Skeletal muscle tissue (tissue), 4 donors: ENCODE results near the gene AKR1B15. TPM values are rescaled to one million over a fixed set of nuclear protein-coding genes. Genes with fewer than 3 reads are reported as not detected.

Experiments used
- H3K27ac ChIP-seq: one replicate; pipeline ENCODE4 v1.7.0; 2013; ENCODE audit warnings: mild to moderate bottlenecking, low read depth, low read length, inconsistent platforms
- H3K27me3 ChIP-seq, 3 donors: one replicate each; pipeline ENCODE4 v1.7.0; 2013; ENCODE audit warnings: low read length in 3 of 3; ENCODE audit not compliant: control insufficient read depth in 3 of 3, insufficient read depth in 3 of 3
- H3K36me3 ChIP-seq, 3 donors: one replicate each; pipeline ENCODE4 v1.7.0; 2013; ENCODE audit warnings: low read length in 3 of 3; ENCODE audit not compliant: control insufficient read depth in 3 of 3, insufficient read depth in 3 of 3
- H3K4me1 ChIP-seq, 3 donors: one replicate each; pipeline ENCODE4 v1.7.0; 2013; ENCODE audit warnings: low read length in 3 of 3, mild to moderate bottlenecking in 3 of 3; ENCODE audit not compliant: control insufficient read depth in 3 of 3, insufficient read depth in 3 of 3
- H3K4me3 ChIP-seq, 3 donors: one replicate each; pipeline ENCODE4 v1.7.0; 2013; ENCODE audit warnings: low read length in 3 of 3
- H3K9ac ChIP-seq, 3 donors: one replicate each; pipeline ENCODE4 v1.7.0; 2013; ENCODE audit warnings: low read length in 3 of 3, mild to moderate bottlenecking in 3 of 3, moderate library complexity in 2 of 3, low read depth in 1 of 3
- H3K9me3 ChIP-seq, 3 donors: one replicate each; pipeline ENCODE4 v1.7.0; 2013; ENCODE audit warnings: low read length in 3 of 3; ENCODE audit not compliant: control insufficient read depth in 3 of 3
- total RNA-seq: library from RNA; depleted of rRNA; stranded (reverse); fragments of >200 nt; gene quantifications from one replicate; pipeline ENCODE4 v1.2.3, GENCODE V29; 2014
- donor health status: Osteomylitis.

The AKR1B15 gene
- total RNA-seq, 1 donor from 2014 or later: under 0.01 TPM

DNA sequence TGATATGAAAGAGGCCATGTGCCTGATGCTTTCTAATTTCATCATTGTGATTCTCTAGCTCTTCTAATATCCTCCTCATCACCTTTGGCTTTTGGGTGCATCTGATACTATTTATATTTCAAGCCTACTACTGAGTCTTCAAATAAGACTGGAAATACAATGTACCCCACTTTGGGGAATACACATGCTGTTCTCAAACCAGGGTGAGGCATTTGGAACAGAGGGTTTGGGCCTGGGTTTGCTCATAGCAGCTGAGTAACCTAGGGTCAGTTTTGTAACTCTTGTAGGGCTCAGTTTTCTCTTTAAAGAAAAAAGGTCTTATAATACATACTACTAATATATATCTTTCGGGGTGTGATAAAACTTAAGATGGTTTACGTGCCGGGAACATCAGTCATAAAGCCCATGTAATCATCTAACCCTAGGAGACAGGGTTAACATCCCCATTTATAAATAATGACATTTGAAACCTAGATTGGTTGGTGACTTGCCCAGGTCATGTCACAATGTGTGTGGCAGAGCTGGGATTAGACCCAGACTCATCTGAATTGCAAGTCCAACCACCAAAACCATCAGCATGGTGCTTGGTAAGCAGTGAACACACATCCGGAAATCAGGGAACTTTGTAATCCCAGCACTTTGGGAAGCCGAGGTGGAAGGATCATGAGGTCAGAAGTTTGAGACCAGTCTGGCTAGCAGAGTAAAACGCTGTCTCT, 23.0 kb downstream of the AKR1B15 start:
- Histone ChIP-seq H3K36me3 (no peaks in the 10 kb centered on the region), H3K4me1 (peaks cover 0 to 5% (median 0%) of the 10 kb centered on the region in 3 donors), H3K9ac (no peak overlapping the region), H3K27me3 (no peaks in the 10 kb centered on the region), H3K9me3 (no peaks in the 10 kb centered on the region), H3K4me3 (no peak overlapping the region), H3K27ac (no peak overlapping the region)

DNA sequence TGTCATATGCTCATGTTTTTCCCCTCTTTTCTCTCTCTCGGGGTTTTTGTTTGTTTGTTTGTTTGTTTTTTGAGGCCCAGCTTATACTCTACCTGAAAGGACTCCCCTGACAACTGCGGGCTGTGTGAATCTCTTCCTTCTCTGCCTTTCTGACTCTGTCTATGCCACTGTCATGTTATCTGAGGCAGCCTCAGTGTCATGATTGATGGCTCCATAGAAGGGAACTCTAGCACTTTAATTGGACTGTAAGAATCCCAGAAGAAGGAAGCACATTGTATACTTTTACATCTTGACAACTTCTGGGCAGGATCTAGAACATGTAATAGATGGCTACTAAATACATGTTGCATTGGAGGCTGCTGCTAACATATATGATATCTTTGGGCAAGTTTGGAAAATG, 25.4 kb downstream of the AKR1B15 start:
- no peaks in the 10 kb centered on the region for H3K9me3 ChIP-seq
- H3K27ac ChIP-seq: no peak overlapping the region
- no peak overlapping the region for H3K4me3 ChIP-seq
- H3K9ac ChIP-seq: no peak overlapping the region
- peaks cover 0 to 5% (median 0%) of the 10 kb centered on the region in 3 donors for H3K4me1 ChIP-seq
- H3K27me3 ChIP-seq: no peaks in the 10 kb centered on the region
- no peaks in the 10 kb centered on the region for H3K36me3 ChIP-seq

DNA sequence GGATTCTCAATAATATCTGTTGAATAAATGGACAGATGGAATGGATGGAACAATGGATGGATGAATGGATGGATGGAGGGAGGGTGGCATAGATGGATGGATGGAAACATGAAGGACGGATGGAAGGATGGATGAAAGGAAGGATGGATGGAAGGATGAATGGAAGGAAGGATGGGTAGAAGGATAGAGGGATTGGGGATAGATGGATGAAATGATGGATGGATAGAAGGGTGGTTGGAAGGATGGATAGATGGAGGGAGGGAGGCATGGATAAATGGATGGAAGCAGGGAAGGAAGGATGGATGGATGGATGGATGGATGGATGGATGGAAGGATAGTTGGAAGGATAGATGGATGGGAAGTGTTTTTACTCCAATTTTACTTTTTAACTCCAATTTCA, 35.4 kb downstream of the AKR1B15 start:
- H3K36me3 ChIP-seq: no peaks in the 10 kb centered on the region
- H3K4me3 ChIP-seq: no peak overlapping the region
- no peak overlapping the region for H3K9ac ChIP-seq
- H3K27me3 ChIP-seq: no peaks in the 10 kb centered on the region
- H3K9me3 ChIP-seq: no peaks in the 10 kb centered on the region
- no peaks in the 10 kb centered on the region for H3K4me1 ChIP-seq
- no peak overlapping the region for H3K27ac ChIP-seq

DNA sequence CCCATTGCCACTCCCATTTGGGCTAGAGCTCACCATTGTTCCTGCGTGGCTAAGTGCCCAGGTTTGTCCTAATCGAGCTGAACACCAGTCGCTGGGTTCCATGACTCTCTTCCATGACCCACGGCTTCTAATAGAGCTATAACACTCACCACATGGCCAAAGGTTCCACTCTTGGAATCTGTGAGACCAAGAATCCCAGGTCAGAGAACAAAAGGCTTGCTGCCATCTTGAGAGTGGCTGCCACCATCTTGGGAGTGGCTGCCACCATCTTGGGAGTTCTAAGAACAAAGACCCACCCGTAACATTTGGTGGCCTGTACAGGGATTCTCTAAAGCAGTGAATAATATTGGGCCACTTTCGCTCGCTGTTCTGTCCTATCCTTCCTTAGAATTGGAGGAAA, 37.0 kb downstream of the AKR1B15 start:
- H3K27ac ChIP-seq: no peak overlapping the region
- no peak overlapping the region for H3K9ac ChIP-seq
- H3K4me1 ChIP-seq: no peaks in the 10 kb centered on the region
- no peaks in the 10 kb centered on the region for H3K9me3 ChIP-seq
- H3K4me3 ChIP-seq: no peak overlapping the region
- H3K27me3 ChIP-seq: no peaks in the 10 kb centered on the region
- H3K36me3 ChIP-seq: no peaks in the 10 kb centered on the region

DNA sequence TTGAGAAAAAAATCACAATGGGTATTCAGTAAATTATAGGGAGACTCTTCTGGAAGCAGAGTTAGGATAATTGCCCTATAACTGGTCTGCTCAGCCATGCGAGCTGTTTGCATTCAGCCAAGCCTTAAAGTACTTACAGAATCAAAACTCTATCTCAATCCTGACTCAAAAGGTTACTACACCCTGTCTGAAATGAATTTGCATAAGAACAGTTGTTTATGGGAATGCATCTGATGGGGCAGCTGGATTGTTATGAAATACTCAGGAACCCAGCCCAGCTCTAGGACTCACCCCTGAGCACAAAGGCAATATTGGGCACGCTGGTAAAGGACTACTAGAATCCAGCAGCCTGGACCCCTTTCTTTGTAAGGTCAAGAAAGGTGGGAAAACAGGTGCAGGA, 38.8 kb downstream of the AKR1B15 start:
- Histone ChIP-seq H3K27ac (no peak overlapping the region), H3K36me3 (no peaks in the 10 kb centered on the region), H3K9ac (no peak overlapping the region), H3K9me3 (no peaks in the 10 kb centered on the region), H3K4me1 (no peaks in the 10 kb centered on the region), H3K4me3 (no peak overlapping the region), H3K27me3 (no peaks in the 10 kb centered on the region)

DNA sequence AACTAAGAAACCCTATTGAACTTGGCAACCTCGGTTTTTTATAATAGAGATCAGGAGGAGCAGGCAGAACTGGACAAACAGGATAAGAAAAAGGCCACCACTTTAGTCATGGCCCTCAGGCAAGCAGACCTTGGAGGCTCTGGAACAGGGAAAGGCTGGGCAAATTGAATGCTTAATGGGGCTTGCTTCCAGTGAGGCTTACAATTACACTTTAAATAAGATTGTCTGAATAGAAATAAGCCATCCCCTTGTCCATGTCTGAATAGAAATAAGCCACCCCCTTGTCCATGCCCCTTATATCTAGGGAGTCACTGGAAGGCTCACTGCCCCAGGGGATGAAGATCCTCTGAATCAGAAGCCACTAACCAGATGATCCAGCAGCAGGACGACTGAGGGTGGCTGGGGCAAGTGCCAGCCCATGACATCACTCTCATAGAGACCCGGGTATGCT, 40.6 kb downstream of the AKR1B15 start:
- H3K36me3 ChIP-seq: no peaks in the 10 kb centered on the region

DNA sequence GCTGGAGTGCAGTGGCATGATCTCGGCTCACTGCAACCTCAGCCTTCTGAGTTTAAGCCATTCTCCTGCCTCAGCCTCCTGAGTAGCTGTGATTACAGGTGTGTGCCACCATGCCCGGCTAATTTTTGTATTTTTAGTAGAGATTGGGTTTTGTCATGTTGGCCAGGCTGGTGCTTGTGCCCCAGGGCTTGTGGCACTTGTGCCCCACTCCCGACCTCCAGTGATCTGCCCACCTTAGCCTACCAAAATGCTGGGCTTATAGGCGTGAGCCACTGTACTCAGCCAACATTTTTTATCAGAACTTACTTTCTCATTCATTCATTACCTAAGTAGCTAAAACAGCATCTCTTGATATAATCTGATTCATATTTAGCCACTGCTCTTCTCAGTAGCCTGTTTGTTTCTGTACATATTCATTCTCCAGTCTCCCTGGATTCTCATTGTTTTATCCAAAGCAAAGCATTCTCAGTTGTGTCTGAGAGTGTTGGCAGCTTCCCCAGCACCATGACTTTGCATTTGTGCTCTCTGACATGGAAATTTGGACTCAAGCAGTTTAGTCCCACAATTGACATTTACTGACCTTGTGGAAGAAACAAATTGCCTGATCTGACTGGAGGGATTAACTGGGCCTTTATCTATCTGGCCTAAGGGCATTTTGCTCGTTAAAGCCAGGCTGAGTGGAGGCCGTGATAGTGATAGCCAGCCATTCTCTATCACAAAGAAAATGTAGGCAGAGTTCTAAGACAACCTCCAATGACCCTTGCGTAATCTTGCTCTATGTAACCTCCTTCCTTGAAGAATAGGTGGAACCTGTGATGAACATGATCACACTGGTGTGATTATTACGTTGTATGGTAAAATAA, 44.9 kb downstream of the AKR1B15 start:
- H3K27me3 ChIP-seq: no peaks in the 10 kb centered on the region
- H3K4me1 ChIP-seq: peaks cover 3 to 7% (median 7%) of the 10 kb centered on the region in 3 donors
- no peaks in the 10 kb centered on the region for H3K36me3 ChIP-seq
- H3K9me3 ChIP-seq: no peaks in the 10 kb centered on the region
- no peak overlapping the region for H3K9ac ChIP-seq
- no peak overlapping the region for H3K4me3 ChIP-seq
- peak overlapping the region; percentile 69 for H3K27ac ChIP-seq

More for the DNA sequence above, 40.6 kb downstream of the AKR1B15 start:
- no peak overlapping the region for H3K9ac ChIP-seq
- no peak overlapping the region for H3K27ac ChIP-seq
- H3K4me1 ChIP-seq: peaks cover 3 to 7% (median 7%) of the 10 kb centered on the region in 3 donors
- H3K9me3 ChIP-seq: no peaks in the 10 kb centered on the region
- no peaks in the 10 kb centered on the region for H3K27me3 ChIP-seq
- no peak overlapping the region for H3K4me3 ChIP-seq

DNA sequence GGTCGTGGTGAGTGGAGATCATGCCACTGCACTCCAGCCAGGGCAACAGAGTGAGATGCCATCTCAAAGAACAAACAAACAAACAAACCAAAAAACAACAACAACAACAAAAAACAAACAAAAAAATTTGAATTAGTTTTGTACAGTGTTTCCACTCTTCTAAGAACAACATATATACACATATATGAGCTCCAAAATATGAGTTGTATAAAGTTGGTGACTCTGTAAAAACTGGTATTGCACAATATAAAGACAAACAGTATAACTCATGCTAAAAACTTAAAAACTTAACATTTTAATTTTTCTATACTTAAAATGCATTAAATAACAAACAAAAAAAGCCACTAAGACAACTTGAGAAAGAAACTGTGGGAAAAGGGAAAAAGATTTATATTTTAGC, 46.0 kb downstream of the AKR1B15 start:
- H3K27me3 ChIP-seq: no peaks in the 10 kb centered on the region
- no peak overlapping the region for H3K27ac ChIP-seq
- no peak overlapping the region for H3K9ac ChIP-seq

DNA sequence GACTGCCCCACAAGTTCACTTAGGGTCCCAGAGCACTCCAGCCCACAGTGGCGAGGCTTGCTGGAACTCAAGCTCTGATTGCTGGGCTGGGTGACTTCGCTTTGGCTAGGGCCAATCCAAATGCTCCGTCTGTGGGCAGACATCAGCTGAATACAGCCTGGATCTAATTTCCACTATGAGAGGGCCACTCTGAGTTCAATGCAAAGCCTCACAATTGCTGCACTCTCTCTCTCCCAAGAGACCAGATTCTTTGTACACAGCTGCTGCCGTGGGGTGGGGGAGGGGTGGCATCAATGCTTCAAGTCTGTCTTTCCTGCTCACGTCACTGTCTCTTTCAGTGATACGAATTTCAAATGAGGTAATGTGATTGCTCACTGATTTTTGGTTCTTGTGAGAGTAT, 50.5 kb downstream of the AKR1B15 start:
- Histone ChIP-seq H3K27me3 (no peaks in the 10 kb centered on the region), H3K27ac (no peak overlapping the region), H3K9me3 (no peaks in the 10 kb centered on the region), H3K4me1 (peaks cover 3 to 6% (median 4%) of the 10 kb centered on the region in 3 donors), H3K4me3 (no peak overlapping the region), H3K9ac (no peak overlapping the region), H3K36me3 (no peaks in the 10 kb centered on the region)

More for the DNA sequence above, 46.0 kb downstream of the AKR1B15 start:
- Histone ChIP-seq H3K36me3 (no peaks in the 10 kb centered on the region), H3K4me3 (no peak overlapping the region), H3K9me3 (no peaks in the 10 kb centered on the region), H3K4me1 (peaks cover 3 to 7% (median 7%) of the 10 kb centered on the region in 3 donors)

DNA sequence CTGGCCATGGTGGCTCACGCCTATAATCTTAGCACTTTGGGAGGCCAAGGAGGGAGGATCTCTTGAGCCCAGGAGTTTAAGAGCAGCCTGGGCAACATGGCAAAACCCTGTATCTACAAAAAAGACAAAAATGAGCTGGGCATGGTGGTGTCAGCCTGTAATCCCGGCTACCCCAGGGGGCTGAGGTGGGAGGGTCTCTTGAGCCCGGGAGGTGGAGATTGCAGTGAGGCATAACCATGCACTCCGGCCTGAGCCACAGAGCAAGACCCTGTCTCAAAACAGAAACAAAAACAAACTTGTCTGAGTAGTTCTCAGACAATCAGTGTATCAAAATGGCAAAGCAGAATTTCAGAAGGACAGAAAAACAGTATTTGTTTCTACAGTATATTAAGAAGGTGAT, 52.5 kb downstream of the AKR1B15 start:
- Histone ChIP-seq H3K4me3 (no peak overlapping the region), H3K9me3 (no peaks in the 10 kb centered on the region), H3K36me3 (no peaks in the 10 kb centered on the region), H3K4me1 (peaks cover 3 to 7% (median 4%) of the 10 kb centered on the region in 3 donors), H3K27me3 (no peaks in the 10 kb centered on the region), H3K9ac (no peak overlapping the region), H3K27ac (no peak overlapping the region)
